HepG2 (cell line): ENCODE results near the gene YY1. TPM values are rescaled to one million over a fixed set of nuclear protein-coding genes. Genes with fewer than 3 reads are reported as not detected.

Experiments used
- HMGA1 ChIP-seq: sonication (generic); formaldehyde crosslinking; conservative IDR thresholded peaks from 2 replicates; pipeline ENCODE4 v1.4.0; 2020; ENCODE audit warnings: missing genetic modification reagents
- KLF11 ChIP-seq: IDR thresholded peaks from 2 replicates; pipeline ENCODE4 v1.6.1; 2016; ENCODE audit warnings: missing compliant biosample characterization
- KLF13 ChIP-seq: sonication (generic); formaldehyde crosslinking; IDR thresholded peaks from 2 replicates; pipeline ENCODE4 v1.4.0; 2020; ENCODE audit warnings: mild to moderate bottlenecking, missing genetic modification reagents
- NFIB ChIP-seq: sonication (generic); formaldehyde crosslinking; IDR thresholded peaks from 2 replicates; pipeline ENCODE4 v1.9.0; 2021; ENCODE audit warnings: missing genetic modification reagents, mild to moderate bottlenecking, borderline replicate concordance
- PPARG ChIP-seq: conservative IDR thresholded peaks from 2 replicates; pipeline ENCODE4 v1.6.1; 2016; ENCODE audit warnings: missing biosample characterization, missing genetic modification reagents
- SP5 ChIP-seq: IDR thresholded peaks from 2 replicates; pipeline ENCODE4 v1.6.1; 2016; ENCODE audit warnings: low read depth, borderline replicate concordance
- YEATS2 ChIP-seq: sonication (generic); formaldehyde crosslinking; IDR thresholded peaks from 2 replicates; pipeline ENCODE4 v1.4.0; 2020; ENCODE audit warnings: missing genetic modification reagents, borderline replicate concordance
- ZMYM4 ChIP-seq: sonication (generic); formaldehyde crosslinking; IDR thresholded peaks from 2 replicates; pipeline ENCODE4 v1.8.1; 2023; ENCODE audit warnings: mild to moderate bottlenecking, missing genetic modification reagents
- ZNF839 ChIP-seq: sonication (generic); formaldehyde crosslinking; IDR thresholded peaks from 2 replicates; pipeline ENCODE4 v1.4.0; 2020; ENCODE audit warnings: missing genetic modification reagents, mild to moderate bottlenecking, borderline replicate concordance
- polyA plus RNA-seq, 8 experiments: library from polyadenylated mRNA; depleted of rRNA in 3 of 8; stranded (reverse) in 7 of 8; unstranded in 1 of 8; fragments of >200 nt; fragmentation: Illumina TruSeq in 4 of 8; extraction: Trizol in 4 of 8; gene quantifications; 2 replicates each; pipeline versions ENCODE4 v1.2.1 to v1.2.3, GENCODE V29; 2011 to 2016; ENCODE audit warnings: low read depth in 4 of 8, missing spikeins in 1 of 8, mixed read lengths in 1 of 8; ENCODE audit not compliant: insufficient read depth in 1 of 8
- total RNA-seq, 5 experiments: library from RNA; depleted of rRNA; stranded (reverse); fragments of >200 nt; fragmentation: Illumina TruSeq; extraction: Trizol; gene quantifications; 2 replicates each; pipeline ENCODE4 v1.2.3, GENCODE V29; 2016; ENCODE audit warnings: low read depth in 1 of 5
- TF ChIP-seq, protein P1 (sequence below): sonication (generic); formaldehyde crosslinking; conservative IDR thresholded peaks from 2 replicates; pipeline ENCODE4 v1.8.0; 2022; ENCODE audit warnings: missing genetic modification reagents
- TF ChIP-seq, protein P2 (sequence below): sonication (generic); formaldehyde crosslinking; IDR thresholded peaks from 2 replicates; pipeline ENCODE4 v1.4.0; 2020; ENCODE audit warnings: missing genetic modification reagents
- TF ChIP-seq, protein P3 (sequence below): sonication (generic); formaldehyde crosslinking; IDR thresholded peaks from 2 replicates; pipeline ENCODE4 v1.4.0; 2020; ENCODE audit warnings: missing genetic modification reagents

Gene YY1
- total and polyA plus RNA-seq, 2 of the 13 experiments (the other 11 are each of a cell fraction or from before 2014, with no cell fraction given) = 29.4 to 68.1 TPM

DNA sequence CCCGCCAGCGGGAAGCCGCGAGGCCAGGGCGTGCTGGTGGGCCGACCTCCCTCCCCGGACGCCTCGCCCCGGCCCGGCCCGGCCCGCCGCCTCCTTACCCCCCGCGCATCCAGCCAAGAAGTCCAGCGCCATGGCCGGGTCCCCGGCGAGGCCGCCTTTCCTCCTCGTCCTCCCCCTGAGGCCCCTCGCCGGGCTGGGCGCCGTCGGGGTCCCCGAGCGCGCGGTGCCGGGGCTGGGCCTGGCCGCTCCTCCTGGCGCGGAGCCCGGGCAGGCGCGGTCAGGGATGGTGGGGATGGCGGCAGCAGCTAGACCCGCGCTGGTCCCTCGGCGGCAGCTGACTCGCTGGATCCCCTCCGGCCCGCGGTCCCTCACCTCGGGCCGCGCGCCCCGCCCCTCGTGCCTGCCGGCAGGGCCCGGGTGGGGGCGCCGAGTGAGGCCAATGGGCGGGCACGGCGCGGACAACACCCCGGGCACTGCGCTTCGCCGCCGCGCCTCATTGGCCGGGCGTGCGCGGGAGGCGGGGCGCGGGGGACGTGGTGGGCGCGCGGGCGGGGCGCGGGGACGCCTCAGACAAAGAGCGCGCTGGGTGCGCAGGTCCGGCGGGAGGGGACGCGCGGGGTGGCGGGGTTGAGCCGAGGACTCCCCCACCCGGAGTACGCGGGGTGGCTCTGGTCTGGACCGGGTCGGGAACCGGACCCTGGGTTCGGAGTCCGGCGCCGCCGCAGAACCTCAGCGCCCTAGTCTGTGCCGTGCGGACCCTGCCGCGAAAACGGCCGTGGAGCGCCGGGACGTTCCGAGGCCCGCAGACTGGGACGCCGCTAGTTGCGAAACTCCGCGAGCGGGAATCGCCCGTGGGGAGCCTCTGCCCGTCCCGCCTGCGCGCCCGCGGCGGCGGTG is 67.4 kb downstream of the YY1 start, which contains the start of gene SLC25A29 (continued):
- TF ChIP-seq, protein P1, sequence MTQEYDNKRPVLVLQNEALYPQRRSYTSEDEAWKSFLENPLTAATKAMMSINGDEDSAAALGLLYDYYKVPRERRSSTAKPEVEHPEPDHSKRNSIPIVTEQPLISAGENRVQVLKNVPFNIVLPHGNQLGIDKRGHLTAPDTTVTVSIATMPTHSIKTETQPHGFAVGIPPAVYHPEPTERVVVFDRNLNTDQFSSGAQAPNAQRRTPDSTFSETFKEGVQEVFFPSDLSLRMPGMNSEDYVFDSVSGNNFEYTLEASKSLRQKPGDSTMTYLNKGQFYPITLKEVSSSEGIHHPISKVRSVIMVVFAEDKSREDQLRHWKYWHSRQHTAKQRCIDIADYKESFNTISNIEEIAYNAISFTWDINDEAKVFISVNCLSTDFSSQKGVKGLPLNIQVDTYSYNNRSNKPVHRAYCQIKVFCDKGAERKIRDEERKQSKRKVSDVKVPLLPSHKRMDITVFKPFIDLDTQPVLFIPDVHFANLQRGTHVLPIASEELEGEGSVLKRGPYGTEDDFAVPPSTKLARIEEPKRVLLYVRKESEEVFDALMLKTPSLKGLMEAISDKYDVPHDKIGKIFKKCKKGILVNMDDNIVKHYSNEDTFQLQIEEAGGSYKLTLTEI (CRISPR knock-in tag) = no peak
- TF ChIP-seq KLF11 (CRISPR knock-in tag) (no peak), NFIB (CRISPR knock-in tag) (no peak), PPARG (CRISPR knock-in tag) (no peak), SP5 (CRISPR knock-in tag) (no peak), KLF13 (CRISPR knock-in tag) (no peak), YEATS2 (CRISPR knock-in tag) (no peak), ZMYM4 (no peak), HMGA1 (no peak), ZNF839 (CRISPR knock-in tag) (no peak)
- TF ChIP-seq, protein P2, sequence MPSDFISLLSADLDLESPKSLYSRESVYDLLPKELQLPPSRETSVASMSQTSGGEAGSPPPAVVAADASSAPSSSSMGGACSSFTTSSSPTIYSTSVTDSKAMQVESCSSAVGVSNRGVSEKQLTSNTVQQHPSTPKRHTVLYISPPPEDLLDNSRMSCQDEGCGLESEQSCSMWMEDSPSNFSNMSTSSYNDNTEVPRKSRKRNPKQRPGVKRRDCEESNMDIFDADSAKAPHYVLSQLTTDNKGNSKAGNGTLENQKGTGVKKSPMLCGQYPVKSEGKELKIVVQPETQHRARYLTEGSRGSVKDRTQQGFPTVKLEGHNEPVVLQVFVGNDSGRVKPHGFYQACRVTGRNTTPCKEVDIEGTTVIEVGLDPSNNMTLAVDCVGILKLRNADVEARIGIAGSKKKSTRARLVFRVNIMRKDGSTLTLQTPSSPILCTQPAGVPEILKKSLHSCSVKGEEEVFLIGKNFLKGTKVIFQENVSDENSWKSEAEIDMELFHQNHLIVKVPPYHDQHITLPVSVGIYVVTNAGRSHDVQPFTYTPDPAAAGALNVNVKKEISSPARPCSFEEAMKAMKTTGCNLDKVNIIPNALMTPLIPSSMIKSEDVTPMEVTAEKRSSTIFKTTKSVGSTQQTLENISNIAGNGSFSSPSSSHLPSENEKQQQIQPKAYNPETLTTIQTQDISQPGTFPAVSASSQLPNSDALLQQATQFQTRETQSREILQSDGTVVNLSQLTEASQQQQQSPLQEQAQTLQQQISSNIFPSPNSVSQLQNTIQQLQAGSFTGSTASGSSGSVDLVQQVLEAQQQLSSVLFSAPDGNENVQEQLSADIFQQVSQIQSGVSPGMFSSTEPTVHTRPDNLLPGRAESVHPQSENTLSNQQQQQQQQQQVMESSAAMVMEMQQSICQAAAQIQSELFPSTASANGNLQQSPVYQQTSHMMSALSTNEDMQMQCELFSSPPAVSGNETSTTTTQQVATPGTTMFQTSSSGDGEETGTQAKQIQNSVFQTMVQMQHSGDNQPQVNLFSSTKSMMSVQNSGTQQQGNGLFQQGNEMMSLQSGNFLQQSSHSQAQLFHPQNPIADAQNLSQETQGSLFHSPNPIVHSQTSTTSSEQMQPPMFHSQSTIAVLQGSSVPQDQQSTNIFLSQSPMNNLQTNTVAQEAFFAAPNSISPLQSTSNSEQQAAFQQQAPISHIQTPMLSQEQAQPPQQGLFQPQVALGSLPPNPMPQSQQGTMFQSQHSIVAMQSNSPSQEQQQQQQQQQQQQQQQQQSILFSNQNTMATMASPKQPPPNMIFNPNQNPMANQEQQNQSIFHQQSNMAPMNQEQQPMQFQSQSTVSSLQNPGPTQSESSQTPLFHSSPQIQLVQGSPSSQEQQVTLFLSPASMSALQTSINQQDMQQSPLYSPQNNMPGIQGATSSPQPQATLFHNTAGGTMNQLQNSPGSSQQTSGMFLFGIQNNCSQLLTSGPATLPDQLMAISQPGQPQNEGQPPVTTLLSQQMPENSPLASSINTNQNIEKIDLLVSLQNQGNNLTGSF = no peak; the same call in 1 of the 2 replicates
- TF ChIP-seq, protein P3, sequence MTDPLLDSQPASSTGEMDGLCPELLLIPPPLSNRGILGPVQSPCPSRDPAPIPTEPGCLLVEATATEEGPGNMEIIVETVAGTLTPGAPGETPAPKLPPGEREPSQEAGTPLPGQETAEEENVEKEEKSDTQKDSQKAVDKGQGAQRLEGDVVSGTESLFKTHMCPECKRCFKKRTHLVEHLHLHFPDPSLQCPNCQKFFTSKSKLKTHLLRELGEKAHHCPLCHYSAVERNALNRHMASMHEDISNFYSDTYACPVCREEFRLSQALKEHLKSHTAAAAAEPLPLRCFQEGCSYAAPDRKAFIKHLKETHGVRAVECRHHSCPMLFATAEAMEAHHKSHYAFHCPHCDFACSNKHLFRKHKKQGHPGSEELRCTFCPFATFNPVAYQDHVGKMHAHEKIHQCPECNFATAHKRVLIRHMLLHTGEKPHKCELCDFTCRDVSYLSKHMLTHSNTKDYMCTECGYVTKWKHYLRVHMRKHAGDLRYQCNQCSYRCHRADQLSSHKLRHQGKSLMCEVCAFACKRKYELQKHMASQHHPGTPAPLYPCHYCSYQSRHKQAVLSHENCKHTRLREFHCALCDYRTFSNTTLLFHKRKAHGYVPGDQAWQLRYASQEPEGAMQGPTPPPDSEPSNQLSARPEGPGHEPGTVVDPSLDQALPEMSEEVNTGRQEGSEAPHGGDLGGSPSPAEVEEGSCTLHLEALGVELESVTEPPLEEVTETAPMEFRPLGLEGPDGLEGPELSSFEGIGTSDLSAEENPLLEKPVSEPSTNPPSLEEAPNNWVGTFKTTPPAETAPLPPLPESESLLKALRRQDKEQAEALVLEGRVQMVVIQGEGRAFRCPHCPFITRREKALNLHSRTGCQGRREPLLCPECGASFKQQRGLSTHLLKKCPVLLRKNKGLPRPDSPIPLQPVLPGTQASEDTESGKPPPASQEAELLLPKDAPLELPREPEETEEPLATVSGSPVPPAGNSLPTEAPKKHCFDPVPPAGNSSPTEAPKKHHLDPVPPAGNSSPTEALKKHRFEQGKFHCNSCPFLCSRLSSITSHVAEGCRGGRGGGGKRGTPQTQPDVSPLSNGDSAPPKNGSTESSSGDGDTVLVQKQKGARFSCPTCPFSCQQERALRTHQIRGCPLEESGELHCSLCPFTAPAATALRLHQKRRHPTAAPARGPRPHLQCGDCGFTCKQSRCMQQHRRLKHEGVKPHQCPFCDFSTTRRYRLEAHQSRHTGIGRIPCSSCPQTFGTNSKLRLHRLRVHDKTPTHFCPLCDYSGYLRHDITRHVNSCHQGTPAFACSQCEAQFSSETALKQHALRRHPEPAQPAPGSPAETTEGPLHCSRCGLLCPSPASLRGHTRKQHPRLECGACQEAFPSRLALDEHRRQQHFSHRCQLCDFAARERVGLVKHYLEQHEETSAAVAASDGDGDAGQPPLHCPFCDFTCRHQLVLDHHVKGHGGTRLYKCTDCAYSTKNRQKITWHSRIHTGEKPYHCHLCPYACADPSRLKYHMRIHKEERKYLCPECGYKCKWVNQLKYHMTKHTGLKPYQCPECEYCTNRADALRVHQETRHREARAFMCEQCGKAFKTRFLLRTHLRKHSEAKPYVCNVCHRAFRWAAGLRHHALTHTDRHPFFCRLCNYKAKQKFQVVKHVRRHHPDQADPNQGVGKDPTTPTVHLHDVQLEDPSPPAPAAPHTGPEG = no peak
